ENCODE results near the gene KIF25. TPM values are rescaled to one million over a fixed set of nuclear protein-coding genes. Genes with fewer than 3 reads are reported as not detected.
A peak's percentile ranks its signal among the peaks of the same experiment; 100 is the strongest.

KIF25 gene
- total and polyA plus RNA-seq, 2 donors = 0.80 to 1.5 TPM

DNA sequence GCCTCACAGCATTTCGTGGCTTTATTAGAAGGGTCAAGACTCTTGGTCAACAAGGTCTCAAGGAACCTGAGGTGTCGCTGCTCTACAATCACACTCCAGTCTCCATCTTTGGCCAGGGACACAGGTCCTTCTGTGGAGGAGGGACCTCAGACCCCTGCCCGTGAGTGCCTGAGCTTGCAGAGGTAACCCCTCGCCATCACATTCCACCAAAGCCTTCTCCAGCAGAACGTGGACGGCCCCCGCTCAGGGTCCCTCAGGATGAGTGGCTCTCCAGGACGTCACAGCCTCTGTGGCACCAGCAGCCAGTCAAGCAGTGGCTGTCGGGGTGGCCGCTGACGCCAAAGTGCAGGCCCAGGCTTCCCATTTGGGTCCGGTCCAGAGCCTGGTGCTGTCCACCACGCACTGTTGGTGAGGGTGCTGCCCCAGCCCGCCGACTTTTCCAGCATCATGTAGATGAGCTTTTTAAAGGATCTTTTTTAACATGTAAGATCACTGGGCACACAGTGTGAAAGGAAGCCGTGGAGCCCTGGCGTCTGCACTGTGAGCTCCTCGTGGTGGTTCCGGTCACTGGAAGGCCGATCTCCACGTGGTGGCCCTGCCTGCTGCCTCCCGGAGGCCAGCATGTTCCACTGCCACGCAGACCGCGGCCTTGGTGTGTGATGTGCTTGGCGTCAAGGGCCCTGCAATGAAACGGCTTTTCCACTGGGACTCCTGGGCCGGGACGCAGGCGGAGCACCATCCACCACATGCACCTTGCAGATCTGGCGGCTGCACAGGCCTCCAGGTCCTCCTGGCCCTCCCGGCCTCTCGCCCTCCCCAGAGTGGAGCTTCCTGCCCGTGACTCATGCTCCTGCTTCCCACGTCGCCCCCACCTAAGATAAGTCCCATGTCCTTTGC lies 8.3 kb upstream of the KIF25 start:
- no peak overlapping the region for H3K4me3 ChIP-seq (ENCODE audit: low read length in 2 of 2)
- H3K9me3 ChIP-seq (ENCODE audit: control insufficient read depth in 2 of 2, insufficient read depth in 1 of 2, low read length in 1 of 2) = peaks cover 5 to 48% of the 10 kb centered on the region in 2 donors
- no peaks in the 10 kb centered on the region for H3K36me3 ChIP-seq (ENCODE audit: control insufficient read depth in 2 of 2, insufficient read depth in 2 of 2, low read length in 1 of 2)
- no peak for DNase-seq (ENCODE audit: low read depth in 6 of 9, low spot score in 9 of 9)
- no peaks in the 10 kb centered on the region for H3K27me3 ChIP-seq (ENCODE audit: control insufficient read depth in 2 of 2, insufficient read depth in 1 of 2, low read length in 1 of 2)
- 97% methylated on average over 36 of the region's 36 CpGs for WGBS
- no peak overlapping the region for H3K27ac ChIP-seq (ENCODE audit: low read depth in 1 of 2, low read length in 1 of 2)
- H3K4me1 ChIP-seq (ENCODE audit: control insufficient read depth in 2 of 2, insufficient read depth in 2 of 2, low read length in 2 of 2) = peaks cover 0 to 3% of the 10 kb centered on the region in 2 donors

GRCh38 chr6:167990016-167990945 lies 7.2 kb upstream of the KIF25 start:
- H3K4me1 ChIP-seq (ENCODE audit: control insufficient read depth in 2 of 2, insufficient read depth in 2 of 2, low read length in 2 of 2) = peaks cover 0 to 3% of the 10 kb centered on the region in 2 donors
- WGBS = 95% methylated on average over 75 of the region's 75 CpGs
- H3K9me3 ChIP-seq (ENCODE audit: control insufficient read depth in 2 of 2, insufficient read depth in 1 of 2, low read length in 1 of 2) = peaks cover 5 to 48% of the 10 kb centered on the region in 2 donors
- no peak overlapping the region for H3K4me3 ChIP-seq (ENCODE audit: low read length in 2 of 2)
- H3K27me3 ChIP-seq (ENCODE audit: control insufficient read depth in 2 of 2, insufficient read depth in 1 of 2, low read length in 1 of 2) = no peaks in the 10 kb centered on the region
- H3K27ac ChIP-seq (ENCODE audit: low read depth in 1 of 2, low read length in 1 of 2) = peak overlapping the region in 1 of 2 donors; percentile 32
- DNase-seq (ENCODE audit: low read depth in 6 of 9, low spot score in 9 of 9) = peak in 1 of 9 donors; percentile 23
- no peaks in the 10 kb centered on the region for H3K36me3 ChIP-seq (ENCODE audit: control insufficient read depth in 2 of 2, insufficient read depth in 2 of 2, low read length in 1 of 2)

DNA sequence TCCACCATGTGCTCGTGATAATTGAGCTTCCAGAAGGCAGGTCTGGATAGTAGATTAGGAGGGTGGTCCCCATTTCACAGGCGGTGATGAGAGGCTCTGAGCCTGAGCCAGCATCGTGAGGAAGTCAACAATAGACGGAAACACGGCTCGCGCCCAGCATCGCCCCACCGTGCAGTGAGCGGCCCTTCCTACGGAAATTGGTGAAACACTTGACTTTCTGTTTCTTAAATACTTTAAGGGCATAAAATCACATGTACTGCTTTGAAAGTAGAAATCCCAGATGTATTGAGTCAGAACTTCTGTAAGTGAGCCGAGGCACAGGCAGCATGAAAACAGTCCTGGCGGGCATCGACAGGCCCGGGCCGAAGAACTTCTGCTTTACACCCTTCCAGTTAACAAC lies 4.3 kb upstream of the KIF25 start:
- DNase-seq (ENCODE audit: low read depth in 6 of 9, low spot score in 9 of 9) = no peak
- 90% methylated on average over 16 of the region's 16 CpGs for WGBS
- peak overlapping the region in 1 of 2 donors; percentile 11 for H3K27ac ChIP-seq (ENCODE audit: low read depth in 1 of 2, low read length in 1 of 2)

DNA sequence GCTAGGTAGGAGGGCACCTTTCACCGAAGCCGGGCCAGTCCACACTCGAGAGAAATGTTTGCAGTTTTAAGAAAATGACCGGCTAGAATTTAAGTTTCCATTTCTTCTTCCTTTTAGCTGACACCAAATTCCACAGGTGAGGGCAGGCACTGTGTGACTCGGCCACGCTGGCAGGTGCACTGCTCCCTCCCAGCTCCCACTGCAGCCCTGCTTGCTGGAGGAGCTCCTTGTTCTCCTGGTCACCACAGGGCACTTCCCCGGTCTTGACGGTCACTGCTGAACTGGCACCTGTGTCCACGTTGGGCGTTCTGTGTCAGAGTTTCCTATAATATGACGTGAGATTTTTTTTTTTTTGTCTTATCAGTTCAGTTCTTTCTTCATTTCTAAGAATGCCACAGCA lies 3.6 kb upstream of the KIF25 start:
- 94% methylated on average over 11 of the region's 11 CpGs for WGBS
- no peak overlapping the region for H3K4me3 ChIP-seq (ENCODE audit: low read length in 2 of 2)
- no peaks in the 10 kb centered on the region for H3K36me3 ChIP-seq (ENCODE audit: control insufficient read depth in 2 of 2, insufficient read depth in 2 of 2, low read length in 1 of 2)
- H3K27me3 ChIP-seq (ENCODE audit: control insufficient read depth in 2 of 2, insufficient read depth in 1 of 2, low read length in 1 of 2) = no peaks in the 10 kb centered on the region
- peaks cover 5 to 20% of the 10 kb centered on the region in 2 donors for H3K9me3 ChIP-seq (ENCODE audit: control insufficient read depth in 2 of 2, insufficient read depth in 1 of 2, low read length in 1 of 2)
- H3K27ac ChIP-seq (ENCODE audit: low read depth in 1 of 2, low read length in 1 of 2) = no peak overlapping the region
- peaks cover 0 to 6% of the 10 kb centered on the region in 2 donors for H3K4me1 ChIP-seq (ENCODE audit: control insufficient read depth in 2 of 2, insufficient read depth in 2 of 2, low read length in 2 of 2)
- no peak for DNase-seq (ENCODE audit: low read depth in 6 of 9, low spot score in 9 of 9)

More for the DNA sequence above, 4.3 kb upstream of the KIF25 start:
- Histone ChIP-seq H3K4me1 (ENCODE audit: control insufficient read depth in 2 of 2, insufficient read depth in 2 of 2, low read length in 2 of 2) (peaks cover 0 to 6% of the 10 kb centered on the region in 2 donors), H3K9me3 (ENCODE audit: control insufficient read depth in 2 of 2, insufficient read depth in 1 of 2, low read length in 1 of 2) (peaks cover 5 to 26% of the 10 kb centered on the region in 2 donors), H3K4me3 (ENCODE audit: low read length in 2 of 2) (no peak overlapping the region), H3K36me3 (ENCODE audit: control insufficient read depth in 2 of 2, insufficient read depth in 2 of 2, low read length in 1 of 2) (no peaks in the 10 kb centered on the region), H3K27me3 (ENCODE audit: control insufficient read depth in 2 of 2, insufficient read depth in 1 of 2, low read length in 1 of 2) (no peaks in the 10 kb centered on the region)

DNA sequence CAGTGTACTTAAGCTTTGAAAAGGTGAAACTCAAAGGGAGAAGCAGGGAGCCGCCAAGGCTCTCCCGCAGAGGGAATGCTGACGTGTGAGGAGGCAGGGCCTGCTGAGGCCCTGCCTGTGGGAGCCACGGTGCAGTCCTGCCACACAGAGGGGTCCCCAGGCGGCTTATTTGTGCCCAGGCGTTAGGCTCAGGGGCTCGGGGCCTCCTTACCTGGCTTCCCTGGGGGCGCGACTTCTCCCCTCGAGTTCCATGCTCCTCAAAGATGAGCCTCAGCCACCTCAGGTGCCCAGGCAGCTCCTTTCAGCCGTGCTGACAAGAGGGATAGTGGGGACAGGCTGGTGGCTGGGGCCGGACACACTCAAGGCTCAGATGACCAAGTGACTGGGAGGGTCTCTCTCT lies 2.2 kb upstream of the KIF25 start:
- Histone ChIP-seq H3K36me3 (ENCODE audit: control insufficient read depth in 2 of 2, insufficient read depth in 2 of 2, low read length in 1 of 2) (no peaks in the 10 kb centered on the region), H3K9me3 (ENCODE audit: control insufficient read depth in 2 of 2, insufficient read depth in 1 of 2, low read length in 1 of 2) (peaks cover 4 to 5% of the 10 kb centered on the region in 2 donors), H3K4me1 (ENCODE audit: control insufficient read depth in 2 of 2, insufficient read depth in 2 of 2, low read length in 2 of 2) (peaks cover 0 to 6% of the 10 kb centered on the region in 2 donors), H3K27ac (ENCODE audit: low read depth in 1 of 2, low read length in 1 of 2) (no peak overlapping the region), H3K27me3 (ENCODE audit: control insufficient read depth in 2 of 2, insufficient read depth in 1 of 2, low read length in 1 of 2) (no peaks in the 10 kb centered on the region), H3K4me3 (ENCODE audit: low read length in 2 of 2) (no peak overlapping the region)
- 97% methylated on average over 12 of the region's 12 CpGs for WGBS
- no peak for DNase-seq (ENCODE audit: low read depth in 6 of 9, low spot score in 9 of 9)

GRCh38 chr6:167995731-167996151 lies 1.7 kb upstream of the KIF25 start:
- H3K27ac ChIP-seq (ENCODE audit: low read depth in 1 of 2, low read length in 1 of 2) = no peak overlapping the region
- no peaks in the 10 kb centered on the region for H3K36me3 ChIP-seq (ENCODE audit: control insufficient read depth in 2 of 2, insufficient read depth in 2 of 2, low read length in 1 of 2)
- no peaks in the 10 kb centered on the region for H3K27me3 ChIP-seq (ENCODE audit: control insufficient read depth in 2 of 2, insufficient read depth in 1 of 2, low read length in 1 of 2)
- WGBS = 97% methylated on average over 22 of the region's 22 CpGs
- H3K4me1 ChIP-seq (ENCODE audit: control insufficient read depth in 2 of 2, insufficient read depth in 2 of 2, low read length in 2 of 2) = peaks cover 0 to 6% of the 10 kb centered on the region in 2 donors
- H3K9me3 ChIP-seq (ENCODE audit: control insufficient read depth in 2 of 2, insufficient read depth in 1 of 2, low read length in 1 of 2) = peaks cover under 1 to 4% of the 10 kb centered on the region in 2 donors
- DNase-seq (ENCODE audit: low read depth in 6 of 9, low spot score in 9 of 9) = no peak
- H3K4me3 ChIP-seq (ENCODE audit: low read length in 2 of 2) = no peak overlapping the region

- DNase-seq (ENCODE audit: low read depth in 6 of 9, low spot score in 9 of 9) = no peak
- peaks cover 0 to 6% of the 10 kb centered on the region in 2 donors for H3K4me1 ChIP-seq (ENCODE audit: control insufficient read depth in 2 of 2, insufficient read depth in 2 of 2, low read length in 2 of 2)
- H3K4me3 ChIP-seq (ENCODE audit: low read length in 2 of 2) = peak overlapping the region in 1 of 2 donors; percentile 18
- H3K27ac ChIP-seq (ENCODE audit: low read depth in 1 of 2, low read length in 1 of 2) = peak overlapping the region in 1 of 2 donors; percentile 18
- no peaks in the 10 kb centered on the region for H3K36me3 ChIP-seq (ENCODE audit: control insufficient read depth in 2 of 2, insufficient read depth in 2 of 2, low read length in 1 of 2)
- 57% methylated on average over 43 of the region's 43 CpGs for WGBS
- no peaks in the 10 kb centered on the region for H3K27me3 ChIP-seq (ENCODE audit: control insufficient read depth in 2 of 2, insufficient read depth in 1 of 2, low read length in 1 of 2)
- H3K9me3 ChIP-seq (ENCODE audit: control insufficient read depth in 2 of 2, insufficient read depth in 1 of 2, low read length in 1 of 2) = peaks cover 0 to 10% of the 10 kb centered on the region in 2 donors
These were observed 859 bp upstream of the KIF25 start for GRCh38 chr6:167996424-167997199.

DNA sequence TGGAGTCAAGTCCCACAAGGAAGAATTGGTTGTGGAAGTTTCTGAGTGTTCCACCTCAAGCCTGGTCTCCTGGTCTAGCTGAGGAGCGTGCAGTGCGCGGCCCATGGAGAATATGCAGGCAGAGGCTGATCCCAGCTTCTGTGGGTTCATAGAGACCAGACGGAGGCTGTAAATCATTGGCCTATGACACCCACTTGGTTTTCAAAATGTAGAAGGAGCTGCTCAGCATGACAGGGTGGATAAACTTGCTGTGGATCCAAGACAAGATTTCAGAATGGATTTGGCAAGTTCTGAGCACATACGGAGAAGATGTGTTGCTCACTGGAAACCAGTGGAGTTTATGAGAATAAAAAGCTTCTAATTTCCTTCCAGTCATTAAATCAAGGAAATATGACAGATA lies 744 bp downstream of the KIF25 start:
- no peak overlapping the region for H3K4me3 ChIP-seq (ENCODE audit: low read length in 2 of 2)

More for the DNA sequence above, 744 bp downstream of the KIF25 start:
- 90% methylated on average over 5 of the region's 5 CpGs for WGBS
- peaks cover 0 to 4% of the 10 kb centered on the region in 2 donors for H3K4me1 ChIP-seq (ENCODE audit: control insufficient read depth in 2 of 2, insufficient read depth in 2 of 2, low read length in 2 of 2)
- no peak for DNase-seq (ENCODE audit: low read depth in 6 of 9, low spot score in 9 of 9)
- no peaks in the 10 kb centered on the region for H3K36me3 ChIP-seq (ENCODE audit: control insufficient read depth in 2 of 2, insufficient read depth in 2 of 2, low read length in 1 of 2)
- H3K27me3 ChIP-seq (ENCODE audit: control insufficient read depth in 2 of 2, insufficient read depth in 1 of 2, low read length in 1 of 2) = no peaks in the 10 kb centered on the region
- peaks cover 0 to 15% of the 10 kb centered on the region in 2 donors for H3K9me3 ChIP-seq (ENCODE audit: control insufficient read depth in 2 of 2, insufficient read depth in 1 of 2, low read length in 1 of 2)
- no peak overlapping the region for H3K27ac ChIP-seq (ENCODE audit: low read depth in 1 of 2, low read length in 1 of 2)
